Activated CD4-positive, alpha-beta T cell treated with anti-CD3 and anti-CD28 coated beads for 36 hours (primary cell): Measurements from ENCODE around the gene PDE4C. TPM values are rescaled to one million over a fixed set of nuclear protein-coding genes. Genes with fewer than 3 reads are reported as not detected.
A peak's percentile ranks its signal among the peaks of the same experiment; 100 is the strongest.

Source experiments
- ATAC-seq: fragments of 200-7000 bp; cut with Tn5 transposase; one replicate; pipeline ENCODE4 v1.10.0; 2021; ENCODE audit warnings: mild to moderate bottlenecking, moderate library complexity
- CTCF ChIA-PET: fragments of 350-600 bp; sonication (Branson Sonifier 250); formaldehyde crosslinking; loops from one replicate; lab custom pipeline; 2021; ENCODE audit warnings: antibody characterized with exemption; lab: Charles Lee
- POLR2A ChIA-PET: fragments of 350-600 bp; sonication (Branson Sonifier 250); formaldehyde crosslinking; loops from one replicate; lab custom pipeline; 2021; ENCODE audit warnings: antibody characterized with exemption, inconsistent platforms; lab: Charles Lee
- DNase-seq: peaks from one replicate; pipeline ENCODE4 v3.0.0-alpha.2; 2020
- H3K27ac Mint-ChIP-seq: one replicate; pipeline ENCODE4 v1.8.0; 2021; ENCODE audit warnings: mixed read lengths
- H3K27me3 Mint-ChIP-seq: one replicate; pipeline ENCODE4 v1.8.0; 2021; ENCODE audit warnings: mixed read lengths
- H3K36me3 Mint-ChIP-seq: one replicate; pipeline ENCODE4 v1.8.0; 2021; ENCODE audit warnings: low read depth, mixed read lengths
- H3K4me1 Mint-ChIP-seq: one replicate; pipeline ENCODE4 v1.8.0; 2021; ENCODE audit warnings: mixed read lengths
- H3K4me3 Mint-ChIP-seq: one replicate; pipeline ENCODE4 v1.8.0; 2021; ENCODE audit warnings: mild to moderate bottlenecking, moderate library complexity, mixed read lengths
- H3K9me3 Mint-ChIP-seq: one replicate; pipeline ENCODE4 v1.8.0; 2021; ENCODE audit warnings: low read depth, mixed read lengths
- intact Hi-C, 2 experiments: fragments of 100-400 bp; cut with DNase I in 1 of 2; cut with micrococcal nuclease in 1 of 2; formaldehyde crosslinking; loops; one replicate each; pipeline versions ENCODE4 v1.14.2 to v1.15.1; 2022 to 2024; cut with DNase I, micrococcal nuclease
- total RNA-seq, 2 experiments: library from RNA; stranded (reverse); gene quantifications; one replicate each; pipeline ENCODE4 v1.2.3, GENCODE V29; 2021

The PDE4C gene
- total RNA-seq, 2 experiments from 2014 or later, result not detected

DNA sequence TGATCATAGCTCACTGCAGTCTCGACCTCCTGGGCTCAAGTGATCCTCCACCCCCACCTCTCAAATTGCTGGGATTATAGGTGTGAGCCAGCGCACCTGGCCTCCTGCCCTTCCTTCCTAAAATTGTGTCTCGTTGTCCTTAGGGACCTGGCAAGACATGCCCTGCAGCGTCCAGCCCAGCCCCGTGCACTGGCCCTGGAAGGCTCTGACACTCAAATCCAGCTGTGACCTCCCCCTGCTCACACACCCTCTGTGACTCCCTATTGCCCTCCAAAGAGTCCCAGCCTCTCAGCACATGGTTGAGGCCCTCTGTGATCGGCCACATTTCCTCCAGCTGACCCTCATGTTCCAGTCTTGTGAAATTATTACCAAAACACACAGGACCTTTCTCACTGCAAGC is 28.3 kb downstream of the PDE4C start:
- H3K27ac Mint-ChIP-seq, result no peak overlapping the region

DNA sequence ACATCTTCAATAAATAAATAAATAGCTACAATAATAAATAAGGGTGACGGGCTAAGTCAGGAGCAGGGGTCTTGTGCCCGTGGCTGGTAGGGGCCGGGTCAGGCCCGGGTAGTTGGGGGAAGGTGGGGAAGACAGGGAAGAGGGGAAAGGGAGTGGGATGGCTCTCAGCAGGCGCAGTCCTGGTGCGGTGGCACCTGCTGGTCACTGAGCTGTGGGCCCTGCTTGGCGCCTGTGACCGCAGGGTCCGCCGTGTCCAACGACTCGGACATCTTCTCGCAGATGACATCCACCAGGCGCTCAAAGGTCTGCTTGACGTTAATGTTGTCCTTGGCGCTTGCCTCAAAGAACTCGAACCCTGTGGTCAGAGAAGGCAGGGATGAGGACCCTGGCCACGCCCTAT is 28.9 kb downstream of the PDE4C start:
- no peaks in the 10 kb centered on the region for H3K9me3 Mint-ChIP-seq
- H3K27me3 Mint-ChIP-seq, result no peaks in the 10 kb centered on the region
- intact Hi-C loops, result no loop called here
- peaks cover 17% of the 10 kb centered on the region for H3K36me3 Mint-ChIP-seq
- CTCF ChIA-PET, result no interaction called here
- peaks cover 18% of the 10 kb centered on the region for H3K4me1 Mint-ChIP-seq
- H3K27ac Mint-ChIP-seq, result no peak overlapping the region
- H3K4me3 Mint-ChIP-seq, result no peak overlapping the region
- POLR2A ChIA-PET, result no interaction called here
- DNase-seq (no peak), ATAC-seq (no peak)

More for the DNA sequence above, 28.3 kb downstream of the PDE4C start:
- ATAC-seq (no peak), DNase-seq (no peak)
- intact Hi-C loops, result no loop called here
- H3K4me1 Mint-ChIP-seq, result peaks cover 19% of the 10 kb centered on the region
- ChIA-PET POLR2A (no interaction called here), CTCF (no interaction called here)
- H3K9me3 Mint-ChIP-seq, result no peaks in the 10 kb centered on the region
- H3K36me3 Mint-ChIP-seq, result peaks cover 17% of the 10 kb centered on the region
- no peaks in the 10 kb centered on the region for H3K27me3 Mint-ChIP-seq
- H3K4me3 Mint-ChIP-seq, result no peak overlapping the region

DNA sequence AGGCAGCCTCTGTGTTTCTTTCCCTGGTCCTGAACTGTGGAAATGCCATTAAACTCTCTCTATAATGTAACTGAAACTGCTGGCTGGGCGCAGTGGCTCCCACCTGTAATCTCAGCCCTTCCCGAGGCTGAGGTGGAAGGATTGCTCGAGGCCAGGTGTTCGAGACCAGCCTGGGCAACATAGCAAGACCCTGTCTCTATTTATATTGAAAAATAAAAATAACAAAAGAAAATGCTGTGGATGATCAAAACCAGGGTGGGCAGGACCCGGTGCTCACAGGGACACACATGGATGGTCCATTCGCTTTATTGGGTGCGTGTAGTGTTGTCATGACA is 29.8 kb downstream of the PDE4C start:
- Mint-ChIP-seq H3K36me3 (peaks cover 15% of the 10 kb centered on the region), H3K4me3 (no peak overlapping the region), H3K9me3 (no peaks in the 10 kb centered on the region), H3K27ac (no peak overlapping the region), H3K27me3 (no peaks in the 10 kb centered on the region), H3K4me1 (peaks cover 22% of the 10 kb centered on the region)
- intact Hi-C loops, result no loop called here
- POLR2A ChIA-PET, result no interaction called here
- DNase-seq (no peak), ATAC-seq (no peak)
- CTCF ChIA-PET, result no interaction called here

DNA sequence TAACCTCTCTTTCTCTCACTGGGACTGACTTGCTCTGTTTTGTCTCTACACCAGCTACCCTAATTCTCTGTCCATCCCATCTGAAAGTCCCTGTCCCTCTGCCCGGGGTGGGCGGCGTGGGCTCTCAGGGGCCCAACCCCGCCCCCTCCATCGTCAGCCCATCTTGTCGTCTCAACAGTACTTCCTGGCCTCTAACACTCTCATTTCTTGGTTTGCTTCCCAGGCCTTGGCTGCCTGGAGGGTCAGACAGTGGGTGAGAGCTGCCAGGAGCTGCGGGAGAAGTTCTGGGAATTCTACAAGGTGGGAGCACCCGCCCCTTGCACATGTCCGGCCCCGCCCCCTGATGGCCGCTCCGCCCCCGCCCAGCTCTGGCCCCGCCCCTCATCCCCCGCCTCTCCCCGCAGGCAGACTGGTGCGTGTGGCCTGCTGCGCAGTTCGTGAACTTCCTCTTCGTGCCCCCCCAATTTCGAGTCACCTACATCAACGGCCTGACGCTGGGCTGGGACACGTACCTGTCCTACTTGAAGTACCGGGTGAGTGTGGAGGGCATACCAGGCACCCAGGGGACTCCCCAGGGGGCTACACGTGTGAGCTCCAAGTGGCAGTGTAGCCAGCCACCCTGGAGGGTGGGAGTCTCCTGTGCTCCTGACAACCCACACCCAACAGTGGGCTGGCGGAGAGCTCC is 31.5 kb downstream of the PDE4C start:
- Mint-ChIP-seq H3K27ac (no peak overlapping the region), H3K36me3 (peaks cover 12% of the 10 kb centered on the region), H3K9me3 (no peaks in the 10 kb centered on the region), H3K4me3 (peak overlapping the region; percentile 79), H3K27me3 (no peaks in the 10 kb centered on the region), H3K4me1 (peaks cover 22% of the 10 kb centered on the region)
- no peak for ATAC-seq
- DNase-seq, result peak; percentile 63
- intact Hi-C loops, result no loop called here
- CTCF ChIA-PET, result interaction anchor here (0.7 to 1.6 kb wide), 3 partner anchors 26 to 57 kb away, joined by 3 to 5 read pairs (median 4); no protein-coding TSS in a partner anchor
- POLR2A ChIA-PET, result no interaction called here

DNA sequence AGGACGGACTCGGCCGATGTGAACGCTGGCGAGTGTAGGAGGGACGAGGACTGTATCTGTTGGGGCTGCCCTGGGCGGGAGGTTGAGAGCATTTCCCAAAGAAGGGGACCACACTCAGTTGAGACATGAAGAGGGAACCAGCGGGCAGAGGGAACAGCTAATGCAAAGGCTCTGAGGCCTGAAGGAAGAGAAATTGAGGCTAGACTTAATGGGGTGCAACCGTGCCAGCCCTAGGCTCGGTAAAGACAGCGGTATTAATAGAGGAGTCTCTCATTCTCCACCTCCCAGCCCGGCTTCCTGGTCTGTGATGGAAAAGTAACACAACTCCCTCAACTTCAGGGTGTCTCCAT is 32.1 kb downstream of the PDE4C start:
- Mint-ChIP-seq H3K36me3 (peaks cover 11% of the 10 kb centered on the region), H3K4me3 (peak overlapping the region; percentile 79), H3K4me1 (peaks cover 22% of the 10 kb centered on the region), H3K27me3 (no peaks in the 10 kb centered on the region), H3K9me3 (no peaks in the 10 kb centered on the region), H3K27ac (no peak overlapping the region)
- POLR2A ChIA-PET, result no interaction called here
- intact Hi-C loops, result no loop called here
- ATAC-seq, result no peak
- DNase-seq, result no peak
- CTCF ChIA-PET, result interaction anchor here (0.7 to 1.6 kb wide), 4 partner anchors 26 to 58 kb away, joined by 3 to 5 read pairs (median 4); no protein-coding TSS in a partner anchor

DNA sequence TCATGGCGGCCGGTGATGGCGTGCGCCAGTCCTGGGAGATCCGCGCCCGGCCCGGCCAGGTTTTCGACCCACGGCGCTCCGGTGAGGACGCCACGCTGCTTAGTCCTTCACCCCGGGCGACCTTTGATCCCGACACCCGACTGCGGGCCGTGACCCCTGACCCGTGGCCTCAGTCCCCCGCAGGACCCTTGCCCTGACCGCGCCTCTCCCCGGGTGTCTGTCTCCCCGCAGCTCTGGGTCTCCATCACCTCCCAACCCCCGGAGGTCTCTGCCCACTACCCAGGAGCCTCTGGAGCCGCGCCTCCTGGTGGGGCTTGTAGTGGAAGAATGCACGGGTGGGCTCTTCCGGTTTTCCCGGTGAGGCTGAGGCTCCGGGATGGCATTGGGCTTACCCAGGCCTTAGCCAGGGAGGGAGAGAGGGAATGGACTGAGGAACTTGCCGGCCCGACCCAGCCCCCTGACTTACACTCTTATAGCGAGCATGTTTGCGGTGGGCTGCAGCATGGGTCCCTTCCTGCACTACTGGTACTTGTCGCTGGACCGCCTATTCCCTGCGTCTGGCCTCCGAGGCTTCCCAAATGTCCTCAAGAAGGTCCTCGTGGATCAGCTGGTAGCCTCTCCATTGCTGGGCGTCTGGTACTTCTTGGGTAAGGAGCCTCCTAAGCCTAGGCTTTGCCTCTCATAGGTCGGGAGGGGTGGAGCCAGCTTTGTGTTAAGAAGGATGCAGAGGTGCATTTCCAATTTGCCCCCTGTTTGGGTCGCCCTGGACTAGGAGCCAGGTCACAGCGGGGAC is 32.7 kb downstream of the PDE4C start:
- Mint-ChIP-seq H3K27ac (peak overlapping the region; percentile 91), H3K4me1 (peaks cover 22% of the 10 kb centered on the region), H3K36me3 (peaks cover 6% of the 10 kb centered on the region), H3K9me3 (no peaks in the 10 kb centered on the region), H3K27me3 (no peaks in the 10 kb centered on the region), H3K4me3 (peak overlapping the region; percentile 79)
- POLR2A ChIA-PET, result interaction anchor here (1.0 to 1.1 kb wide), 4 partner anchors 19 to 135 kb away, joined by 3 to 8 read pairs (median 3); partner anchors contain the start of genes JUND and LSM4
- DNase-seq (no peak), ATAC-seq (no peak)
- intact Hi-C loops, result loop anchor here (1.0 to 2.0 kb wide), 6 partner anchors 11 to 725 kb away; partner anchors contain the start of genes COPE (in 1 of the 2), DDX49 (in 1 of the 2), KXD1 (in 1 of the 2) and LSM4 (in 1 of the 2)
- CTCF ChIA-PET, result interaction anchor here (0.6 to 2.5 kb wide), 25 partner anchors 9 to 742 kb away, joined by 3 to 13 read pairs (median 4); partner anchors contain the start of genes CCDC124, JUND, LSM4 and RAB3A

DNA sequence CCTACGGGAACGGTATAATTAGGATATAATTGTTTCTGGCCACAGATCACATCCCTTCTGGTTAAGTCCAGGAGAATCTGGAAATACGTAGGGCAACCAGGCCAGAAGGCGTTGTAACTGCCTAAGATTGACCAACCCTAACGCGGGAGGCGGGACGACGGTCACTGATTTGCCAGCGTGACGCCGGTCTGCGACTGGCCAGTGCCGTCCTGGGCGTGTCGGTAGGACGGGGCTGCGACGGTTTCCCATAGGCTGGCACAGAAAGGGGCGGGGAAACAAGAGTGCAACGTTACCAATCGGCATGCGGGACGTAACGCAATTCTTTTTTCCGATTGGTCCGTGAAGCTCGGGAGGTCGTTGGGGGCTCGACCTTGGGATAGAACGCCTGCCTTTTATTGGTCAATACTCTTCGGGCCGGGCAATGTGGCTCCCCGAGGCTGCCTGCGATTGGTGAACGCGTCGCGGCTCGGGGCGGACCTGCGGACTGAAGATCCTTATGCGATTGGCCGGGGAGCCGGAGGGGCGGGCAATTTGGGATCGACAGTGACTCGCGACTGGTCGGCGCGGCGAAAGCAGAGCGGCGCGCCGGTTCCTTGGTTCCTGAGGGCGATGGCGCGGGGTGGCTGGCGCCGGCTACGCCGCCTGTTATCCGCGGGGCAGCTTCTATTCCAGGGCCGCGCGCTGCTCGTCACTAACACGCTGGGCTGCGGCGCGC is 33.4 kb downstream of the PDE4C start, which contains the start of gene MPV17L2:
Gene MPV17L2, plus strand, starts transcription at position 546 of the 715 bp plus-strand sequence. Its CDS starts 64 bp downstream, at position 610.
- Mint-ChIP-seq H3K4me3 (peak within 1 kb of the TSS; percentile 79), H3K9me3 (no peaks in the 10 kb centered on the region), H3K4me1 (peaks cover 22% of the 10 kb centered on the region), H3K27me3 (no peaks in the 10 kb centered on the region), H3K27ac (peak within 1 kb of the TSS; percentile 91), H3K36me3 (peaks cover under 1% of the 10 kb centered on the region)
- intact Hi-C loops, result loop anchor here (1.0 to 2.0 kb wide), 17 partner anchors 11 to 726 kb away; partner anchors contain the start of genes LSM4 (in 2 of the 2), RAB3A (in 2 of the 2), COPE (in 1 of the 2) and DDX49 (in 1 of the 2)
- ChIA-PET CTCF (interaction anchor here (0.6 to 2.5 kb wide), 25 partner anchors 8 to 858 kb away, joined by 3 to 13 read pairs (median 4); partner anchors contain the start of genes CCDC124, JUND, LSM4 and RAB3A), POLR2A (interaction anchor here (0.6 to 1.1 kb wide), 5 partner anchors 9 to 136 kb away, joined by 3 to 8 read pairs (median 3); partner anchors contain the start of genes JUND and LSM4)
- peak; percentile 95 for ATAC-seq
- peak; percentile 99 for DNase-seq

DNA sequence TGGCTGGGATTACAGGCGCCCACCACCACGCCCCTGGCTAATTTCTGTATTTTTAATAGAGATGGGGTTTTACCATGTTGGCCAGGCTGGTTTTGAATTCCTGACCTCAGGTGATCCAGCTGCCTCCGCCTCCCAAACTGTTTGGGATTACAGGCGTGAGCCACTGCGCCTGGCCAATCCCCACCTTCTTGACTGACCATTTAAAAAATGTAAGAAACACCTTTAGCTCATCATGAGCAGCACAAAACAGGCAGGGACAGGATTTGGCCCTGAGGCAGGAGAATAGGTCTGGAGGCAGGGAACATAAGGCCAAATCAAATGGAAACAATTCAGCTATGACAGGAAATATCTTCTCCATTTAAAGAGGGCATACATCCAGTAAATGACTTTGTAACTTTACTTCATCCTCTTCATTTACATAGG is 34.6 kb downstream of the PDE4C start:
- intact Hi-C loops, result loop anchor here (1.0 to 2.0 kb wide), 15 partner anchors 13 to 727 kb away; partner anchors contain the start of genes COPE (in 1 of the 2), DDX49 (in 1 of the 2), ELL (in 1 of the 2) and IFI30 (in 1 of the 2)
- peak overlapping the region; percentile 79 for H3K4me3 Mint-ChIP-seq

DNA sequence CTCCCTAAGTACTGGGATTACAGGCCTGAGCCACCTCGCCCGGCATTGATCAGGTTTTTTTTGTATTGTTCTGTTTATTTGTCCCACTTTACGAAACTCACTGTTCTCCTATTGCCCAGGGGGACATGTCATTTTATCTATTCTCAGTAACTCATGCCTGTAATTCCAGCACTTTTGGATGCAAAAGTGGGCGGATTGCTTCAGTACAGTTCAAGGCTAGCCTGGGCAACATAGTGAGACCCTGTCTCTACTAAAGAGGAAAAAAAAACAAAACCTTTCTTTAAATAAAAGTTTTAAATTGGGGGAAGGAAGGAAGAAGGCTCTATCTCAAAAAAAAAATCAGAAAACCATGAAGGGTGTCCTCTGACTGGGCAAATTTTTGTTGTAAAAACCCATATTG is 36.0 kb downstream of the PDE4C start:
- DNase-seq (no peak), ATAC-seq (no peak)
- intact Hi-C loops, result no loop called here
- Mint-ChIP-seq H3K36me3 (no peaks in the 10 kb centered on the region), H3K9me3 (no peaks in the 10 kb centered on the region), H3K4me3 (no peak overlapping the region), H3K27ac (no peak overlapping the region), H3K4me1 (peaks cover 22% of the 10 kb centered on the region), H3K27me3 (peaks cover 2% of the 10 kb centered on the region)
- ChIA-PET CTCF (interaction anchor here (0.6 kb wide), 1 partner anchor 59 kb away, joined by 3 read pairs; no protein-coding TSS in a partner anchor), POLR2A (no interaction called here)

More for the DNA sequence above, 34.6 kb downstream of the PDE4C start:
- H3K27me3 Mint-ChIP-seq, result no peaks in the 10 kb centered on the region
- DNase-seq (no peak), ATAC-seq (no peak)
- POLR2A ChIA-PET, result interaction anchor here (0.6 kb wide), 1 partner anchor 24 kb away, joined by 3 read pairs; no protein-coding TSS in a partner anchor
- peak overlapping the region; percentile 91 for H3K27ac Mint-ChIP-seq
- CTCF ChIA-PET, result interaction anchor here (0.7 to 2.5 kb wide), 13 partner anchors 12 to 228 kb away, joined by 3 to 13 read pairs (median 6); partner anchors contain the start of genes RAB3A and SSBP4
- no peaks in the 10 kb centered on the region for H3K36me3 Mint-ChIP-seq
- H3K9me3 Mint-ChIP-seq, result no peaks in the 10 kb centered on the region
- H3K4me1 Mint-ChIP-seq, result peaks cover 22% of the 10 kb centered on the region

DNA sequence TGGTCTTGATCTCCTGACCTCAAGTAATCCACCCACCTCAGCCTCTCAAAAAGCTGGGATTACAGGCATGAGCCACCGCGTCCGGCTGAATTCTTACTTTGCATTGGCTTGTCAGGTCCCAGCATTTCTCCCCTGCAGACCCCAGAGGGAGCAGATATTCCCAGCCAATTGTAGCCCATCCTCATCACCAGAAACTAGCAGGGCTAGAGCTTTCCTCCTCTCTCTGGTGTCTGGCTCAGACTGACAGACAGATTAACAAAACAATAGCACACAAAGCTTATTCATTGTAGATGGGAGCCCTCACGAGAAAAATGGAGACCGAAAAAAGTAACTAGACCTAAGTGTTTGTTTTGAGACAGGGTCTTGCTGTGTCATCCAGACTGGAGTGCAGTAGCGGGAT is 40.7 kb downstream of the PDE4C start:
- no peaks in the 10 kb centered on the region for H3K4me1 Mint-ChIP-seq
- ChIA-PET POLR2A (interaction anchor here (0.6 kb wide), 1 partner anchor 94 kb away, joined by 7 read pairs; no protein-coding TSS in a partner anchor), CTCF (interaction anchor here (0.6 to 1.0 kb wide), 5 partner anchors 9 to 188 kb away, joined by 3 to 4 read pairs (median 3); no protein-coding TSS in a partner anchor)
- H3K27me3 Mint-ChIP-seq, result peaks cover 2% of the 10 kb centered on the region
- no peak overlapping the region for H3K27ac Mint-ChIP-seq
- H3K36me3 Mint-ChIP-seq, result no peaks in the 10 kb centered on the region
- no peak for DNase-seq
- no peak overlapping the region for H3K4me3 Mint-ChIP-seq
- ATAC-seq, result no peak
- H3K9me3 Mint-ChIP-seq, result no peaks in the 10 kb centered on the region
- intact Hi-C loops, result no loop called here
